ENCODE data around the gene BBS12. TPM values are rescaled to one million over a fixed set of nuclear protein-coding genes. Genes with fewer than 3 reads are reported as not detected.

The BBS12 gene
- total and polyA plus RNA-seq, 9 of the 15 experiments (the other 6 are each of a cell fraction or from before 2014, with no cell fraction given) = 2.7 to 6.5 (median 3.3) TPM

- TF ChIP-seq SAFB2 (IDR thresholded peaks at IDR 0.05; ENCODE audit: borderline replicate concordance, low read depth, low read length, severe bottlenecking) (no peak), ZNF398 (CRISPR knock-in tag; IDR thresholded peaks at IDR 0.05) (no peak), ZBTB40 (IDR thresholded peaks at IDR 0.05) (no peak), ZBTB40 (CRISPR knock-in tag; IDR thresholded peaks at IDR 0.05) (no peak), SMARCA4 (IDR thresholded peaks at IDR 0.05) (peak; percentile 49; the same call in 1 of the 2 replicates), ZBTB17 (CRISPR knock-in tag; IDR thresholded peaks at IDR 0.05) (no peak), ZNF133 (CRISPR knock-in tag; IDR thresholded peaks at IDR 0.05) (no peak), FOXP1 (CRISPR knock-in tag; IDR thresholded peaks at IDR 0.05) (no peak), COPS2 (conservative IDR thresholded peaks at IDR 0.05) (no peak), ATF6 (CRISPR knock-in tag; IDR thresholded peaks at IDR 0.05) (no peak), JUN (IDR thresholded peaks at IDR 0.05; ENCODE audit: borderline replicate concordance, low read depth, low read length) (no peak), JUN (CRISPR knock-in tag; IDR thresholded peaks at IDR 0.05; ENCODE audit: borderline replicate concordance) (no peak), ZNF668 (CRISPR knock-in tag; IDR thresholded peaks at IDR 0.05) (no peak), ZC3H8 (IDR thresholded peaks at IDR 0.05) (no peak), TEAD4 (IDR thresholded peaks at IDR 0.05; ENCODE audit: low read length) (peak; percentile 69; the same call in 1 of the 2 replicates), TEAD4 (CRISPR knock-in tag; IDR thresholded peaks at IDR 0.05; ENCODE audit: borderline replicate concordance) (no peak), BRF1 (IDR thresholded peaks at IDR 0.05; ENCODE audit: borderline replicate concordance, extremely low read depth, insufficient read length) (no peak), ZFX (CRISPR knock-in tag; IDR thresholded peaks at IDR 0.05) (no peak)
These were observed 34.4 kb downstream of the BBS12 start (continued) for GRCh38 chr4:122766950-122767349.

All from K562 (cell line).